Activated T-helper 17 cell treated with anti-CD3 and anti-CD28 coated beads, Interleukin-2, amount 50 U/mL, for 72 hours (primary cell): ENCODE results near the gene ATPAF1. TPM values are rescaled to one million over a fixed set of nuclear protein-coding genes. Genes with fewer than 3 reads are reported as not detected.

ENCODE experiments used
- ATAC-seq: fragments of 150-1000 bp; cut with Tn5 transposase; replicated peaks from 2 replicates; pipeline ENCODE4 v1.10.0; 2021; ENCODE audit warnings: mild to moderate bottlenecking, moderate library complexity
- H3K27ac Mint-ChIP-seq: one replicate; pipeline ENCODE4 v1.8.0; 2022; ENCODE audit warnings: mixed read lengths
- H3K27me3 Mint-ChIP-seq: one replicate; pipeline ENCODE4 v1.8.0; 2022; ENCODE audit warnings: mixed read lengths
- H3K36me3 Mint-ChIP-seq: one replicate; pipeline ENCODE4 v1.8.0; 2022; ENCODE audit warnings: low read depth, mild to moderate bottlenecking, mixed read lengths
- H3K4me1 Mint-ChIP-seq: one replicate; pipeline ENCODE4 v1.8.0; 2022; ENCODE audit warnings: mixed read lengths
- H3K4me3 Mint-ChIP-seq: one replicate; pipeline ENCODE4 v1.8.0; 2022; ENCODE audit warnings: mild to moderate bottlenecking, mixed read lengths
- H3K9me3 Mint-ChIP-seq: one replicate; pipeline ENCODE4 v1.8.0; 2022; ENCODE audit warnings: mixed read lengths
- total RNA-seq, 2 donors: library from RNA; stranded (reverse); gene quantifications; one replicate each; pipeline ENCODE4 v1.2.3, GENCODE V29; 2022

ATPAF1 gene
- total RNA-seq, 2 donors from 2014 or later: 33.4 to 42.6 TPM

- no peak for ATAC-seq
Observed at GRCh38 chr1:46619656-46620258, 48.4 kb downstream of the ATPAF1 start.

GRCh38 chr1:46618754-46619415 lies 49.3 kb downstream of the ATPAF1 start:
- H3K27me3 Mint-ChIP-seq: no peaks in the 10 kb centered on the region
- peak overlapping the region; percentile 92 for H3K27ac Mint-ChIP-seq
- no peaks in the 10 kb centered on the region for H3K36me3 Mint-ChIP-seq
- peaks cover 6% of the 10 kb centered on the region for H3K4me1 Mint-ChIP-seq
- H3K4me3 Mint-ChIP-seq: no peak overlapping the region
- no peak for ATAC-seq
- no peaks in the 10 kb centered on the region for H3K9me3 Mint-ChIP-seq

More at GRCh38 chr1:46619656-46620258, 48.4 kb downstream of the ATPAF1 start:
- no peaks in the 10 kb centered on the region for H3K36me3 Mint-ChIP-seq
- peak overlapping the region; percentile 19 for H3K27ac Mint-ChIP-seq
- no peaks in the 10 kb centered on the region for H3K27me3 Mint-ChIP-seq
- no peak overlapping the region for H3K4me3 Mint-ChIP-seq
- H3K9me3 Mint-ChIP-seq: no peaks in the 10 kb centered on the region
- peaks cover 6% of the 10 kb centered on the region for H3K4me1 Mint-ChIP-seq

GRCh38 chr1:46617833-46618232 lies 50.3 kb downstream of the ATPAF1 start:
- H3K9me3 Mint-ChIP-seq: no peaks in the 10 kb centered on the region
- H3K4me3 Mint-ChIP-seq: peak overlapping the region; percentile 93
- no peaks in the 10 kb centered on the region for H3K27me3 Mint-ChIP-seq
- peak overlapping the region; percentile 92 for H3K27ac Mint-ChIP-seq
- H3K36me3 Mint-ChIP-seq: peaks cover 3% of the 10 kb centered on the region
- H3K4me1 Mint-ChIP-seq: peaks cover 10% of the 10 kb centered on the region
- ATAC-seq: no peak

GRCh38 chr1:46617108-46617800 lies 50.9 kb downstream of the ATPAF1 start:
- Mint-ChIP-seq H3K9me3 (no peaks in the 10 kb centered on the region), H3K27ac (peak overlapping the region; percentile 92), H3K4me1 (peaks cover 10% of the 10 kb centered on the region), H3K4me3 (peak overlapping the region; percentile 93), H3K27me3 (no peaks in the 10 kb centered on the region), H3K36me3 (peaks cover 8% of the 10 kb centered on the region)
- peak; percentile 13 for ATAC-seq

- Mint-ChIP-seq H3K27me3 (no peaks in the 10 kb centered on the region), H3K4me1 (peaks cover 13% of the 10 kb centered on the region), H3K27ac (peak within 1 kb of the TSS; percentile 92), H3K36me3 (peaks cover 10% of the 10 kb centered on the region), H3K4me3 (peak within 1 kb of the TSS; percentile 93), H3K9me3 (no peaks in the 10 kb centered on the region)
- ATAC-seq: peak; percentile 77
Observed at GRCh38 chr1:46616277-46617107, 51.7 kb downstream of the ATPAF1 start, which contains the start of gene MOB3C. MOB3C (minus strand) TSS chr1:46616811; CDS start chr1:46613321, 3,490 bp downstream.

- peak; percentile 18 for ATAC-seq
- Mint-ChIP-seq H3K27me3 (no peaks in the 10 kb centered on the region), H3K36me3 (peaks cover 18% of the 10 kb centered on the region), H3K9me3 (no peaks in the 10 kb centered on the region), H3K27ac (peak overlapping the region; percentile 92), H3K4me3 (peak overlapping the region; percentile 93), H3K4me1 (peaks cover 14% of the 10 kb centered on the region)
Observed at GRCh38 chr1:46615735-46616134, 52.4 kb downstream of the ATPAF1 start.

GRCh38 chr1:46615088-46615487 lies 53.1 kb downstream of the ATPAF1 start:
- Mint-ChIP-seq H3K9me3 (no peaks in the 10 kb centered on the region), H3K36me3 (peaks cover 24% of the 10 kb centered on the region), H3K27me3 (no peaks in the 10 kb centered on the region), H3K27ac (peak overlapping the region; percentile 92), H3K4me3 (peak overlapping the region; percentile 93), H3K4me1 (peaks cover 14% of the 10 kb centered on the region)
- no peak for ATAC-seq

- Mint-ChIP-seq H3K9me3 (no peaks in the 10 kb centered on the region), H3K4me1 (peaks cover 17% of the 10 kb centered on the region), H3K4me3 (peak overlapping the region; percentile 93), H3K27ac (peak overlapping the region; percentile 92), H3K27me3 (no peaks in the 10 kb centered on the region), H3K36me3 (peaks cover 29% of the 10 kb centered on the region)
- ATAC-seq: no peak
Observed at GRCh38 chr1:46614604-46614984, 53.6 kb downstream of the ATPAF1 start.

GRCh38 chr1:46613661-46614603 lies 54.2 kb downstream of the ATPAF1 start:
- H3K9me3 Mint-ChIP-seq: no peaks in the 10 kb centered on the region
- peak overlapping the region; percentile 92 for H3K27ac Mint-ChIP-seq
- peaks cover 36% of the 10 kb centered on the region for H3K36me3 Mint-ChIP-seq
- peaks cover 17% of the 10 kb centered on the region for H3K4me1 Mint-ChIP-seq
- peak; percentile 49 for ATAC-seq
- H3K27me3 Mint-ChIP-seq: no peaks in the 10 kb centered on the region
- peak overlapping the region; percentile 93 for H3K4me3 Mint-ChIP-seq

GRCh38 chr1:46612937-46613660 lies 55.1 kb downstream of the ATPAF1 start:
- no peak for ATAC-seq
- Mint-ChIP-seq H3K4me3 (peak overlapping the region; percentile 93), H3K27ac (peak overlapping the region; percentile 33), H3K4me1 (peaks cover 17% of the 10 kb centered on the region), H3K27me3 (no peaks in the 10 kb centered on the region), H3K9me3 (no peaks in the 10 kb centered on the region), H3K36me3 (peaks cover 44% of the 10 kb centered on the region)

- peaks cover 52% of the 10 kb centered on the region for H3K36me3 Mint-ChIP-seq
- H3K4me3 Mint-ChIP-seq: no peak overlapping the region
- peak overlapping the region; percentile 78 for H3K27ac Mint-ChIP-seq
- no peaks in the 10 kb centered on the region for H3K27me3 Mint-ChIP-seq
- H3K9me3 Mint-ChIP-seq: no peaks in the 10 kb centered on the region
- no peak for ATAC-seq
- peaks cover 17% of the 10 kb centered on the region for H3K4me1 Mint-ChIP-seq
Observed at GRCh38 chr1:46611691-46612221, 56.4 kb downstream of the ATPAF1 start.

GRCh38 chr1:46607345-46608130 lies 60.6 kb downstream of the ATPAF1 start:
- H3K4me3 Mint-ChIP-seq: no peak overlapping the region
- H3K27ac Mint-ChIP-seq: no peak overlapping the region
- ATAC-seq: no peak
- H3K36me3 Mint-ChIP-seq: peaks cover 46% of the 10 kb centered on the region
- H3K4me1 Mint-ChIP-seq: peaks cover 21% of the 10 kb centered on the region
- no peaks in the 10 kb centered on the region for H3K27me3 Mint-ChIP-seq
- H3K9me3 Mint-ChIP-seq: no peaks in the 10 kb centered on the region
